ENCODE measurements around the gene SPAG16. TPM values are rescaled to one million over a fixed set of nuclear protein-coding genes. Genes with fewer than 3 reads are reported as not detected.

SPAG16 gene
- total RNA-seq, 4 donors from 2014 or later: 25.5 to 42.7 (median 27.8) TPM

DNA sequence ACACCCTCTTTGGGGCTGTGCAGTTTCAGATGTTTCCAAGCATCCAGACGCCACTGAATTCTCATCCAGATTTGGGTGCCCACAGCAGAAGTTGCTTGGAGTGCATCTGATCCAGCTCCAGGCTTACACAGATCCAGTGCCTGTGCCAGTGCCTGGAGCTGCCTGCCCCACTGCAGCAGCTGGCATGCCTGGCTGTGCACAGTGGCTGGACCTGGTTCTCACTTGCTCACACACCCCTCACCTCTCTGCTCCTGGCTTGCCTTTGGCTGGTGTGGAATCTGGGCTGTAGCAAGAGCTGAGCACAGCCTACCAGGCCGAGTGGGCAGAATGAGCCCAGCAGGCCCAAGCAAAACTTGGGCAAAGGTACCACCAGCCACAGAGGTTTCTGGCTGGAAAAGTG, 137.9 kb downstream of the SPAG16 start:
- TF ChIP-seq EP300 (IDR thresholded peaks at IDR 0.05): no peak
- no peak for TF ChIP-seq POLR2A (IDR thresholded peaks at IDR 0.05)
- H3K4me1 ChIP-seq: no peaks in the 10 kb centered on the region

DNA sequence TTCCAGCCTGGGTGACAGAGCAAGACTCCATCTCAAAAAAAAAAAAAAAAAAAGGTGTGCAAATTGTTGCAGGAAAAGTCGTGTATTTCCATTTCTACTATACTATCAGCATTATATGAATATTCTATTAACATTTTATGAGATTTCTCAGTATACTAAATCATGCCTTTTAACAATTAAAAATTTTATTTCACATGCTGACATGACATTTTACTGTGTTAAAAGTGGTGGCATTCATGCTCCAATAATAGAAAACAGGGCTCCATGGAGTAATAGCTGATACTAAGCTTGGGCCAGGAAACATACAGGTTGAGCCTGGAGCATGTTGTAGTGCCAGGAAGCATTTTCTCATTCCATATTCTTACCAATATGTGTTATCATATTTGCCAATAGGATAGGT, 141.4 kb downstream of the SPAG16 start:
- no peaks in the 10 kb centered on the region for H3K27me3 ChIP-seq
- no peak overlapping the region for H3K4me3 ChIP-seq
- no peak overlapping the region for H3K27ac ChIP-seq
- no peaks in the 10 kb centered on the region for H3K4me1 ChIP-seq
- 67 to 73% methylated on average over 1 of the region's 1 CpG for WGBS, 2 donors
- no peak for TF ChIP-seq EP300 (IDR thresholded peaks at IDR 0.05)
- TF ChIP-seq, protein P1, sequence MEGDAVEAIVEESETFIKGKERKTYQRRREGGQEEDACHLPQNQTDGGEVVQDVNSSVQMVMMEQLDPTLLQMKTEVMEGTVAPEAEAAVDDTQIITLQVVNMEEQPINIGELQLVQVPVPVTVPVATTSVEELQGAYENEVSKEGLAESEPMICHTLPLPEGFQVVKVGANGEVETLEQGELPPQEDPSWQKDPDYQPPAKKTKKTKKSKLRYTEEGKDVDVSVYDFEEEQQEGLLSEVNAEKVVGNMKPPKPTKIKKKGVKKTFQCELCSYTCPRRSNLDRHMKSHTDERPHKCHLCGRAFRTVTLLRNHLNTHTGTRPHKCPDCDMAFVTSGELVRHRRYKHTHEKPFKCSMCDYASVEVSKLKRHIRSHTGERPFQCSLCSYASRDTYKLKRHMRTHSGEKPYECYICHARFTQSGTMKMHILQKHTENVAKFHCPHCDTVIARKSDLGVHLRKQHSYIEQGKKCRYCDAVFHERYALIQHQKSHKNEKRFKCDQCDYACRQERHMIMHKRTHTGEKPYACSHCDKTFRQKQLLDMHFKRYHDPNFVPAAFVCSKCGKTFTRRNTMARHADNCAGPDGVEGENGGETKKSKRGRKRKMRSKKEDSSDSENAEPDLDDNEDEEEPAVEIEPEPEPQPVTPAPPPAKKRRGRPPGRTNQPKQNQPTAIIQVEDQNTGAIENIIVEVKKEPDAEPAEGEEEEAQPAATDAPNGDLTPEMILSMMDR (IDR thresholded peaks at IDR 0.05): no peak
- no peak for TF ChIP-seq POLR2A (IDR thresholded peaks at IDR 0.05)
- peaks cover 0 to 29% (median 6%) of the 10 kb centered on the region in 4 donors for H3K9me3 ChIP-seq
- H3K36me3 ChIP-seq: no peaks in the 10 kb centered on the region
- no peak for DNase-seq (ENCODE audit: low spot score in 2 of 2)

More for the DNA sequence above, 137.9 kb downstream of the SPAG16 start:
- no peak for DNase-seq (ENCODE audit: low spot score in 2 of 2)
- Histone ChIP-seq H3K9me3 (peaks cover 0 to 4% (median 0%) of the 10 kb centered on the region in 4 donors), H3K27ac (no peak overlapping the region), H3K4me3 (no peak overlapping the region), H3K36me3 (no peaks in the 10 kb centered on the region), H3K27me3 (no peaks in the 10 kb centered on the region)
- WGBS, 2 donors: 57 to 64% methylated on average over 1 to 2 of the region's 2 CpGs

DNA sequence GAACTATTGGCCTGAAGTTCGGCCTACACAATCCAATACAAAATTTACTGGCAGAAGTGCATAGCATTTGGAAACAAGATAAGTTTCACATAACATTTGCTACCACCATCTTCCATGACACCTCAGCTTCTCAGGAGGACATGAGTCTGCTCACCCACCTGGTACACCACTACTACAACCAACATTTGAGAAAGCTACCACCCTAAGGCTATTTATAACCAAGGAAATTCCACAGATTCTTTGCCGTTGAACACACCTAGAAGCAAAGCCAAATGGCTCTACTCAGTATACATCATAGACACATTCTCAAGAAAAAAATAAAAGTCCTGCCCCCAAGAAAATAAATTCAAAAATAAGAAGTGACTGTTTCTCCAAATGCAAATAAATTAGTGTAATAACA, 145.3 kb downstream of the SPAG16 start:
- no peak for DNase-seq (ENCODE audit: low spot score in 2 of 2)
- Histone ChIP-seq H3K9me3 (peaks cover 0 to 40% (median 10%) of the 10 kb centered on the region in 4 donors), H3K27me3 (no peaks in the 10 kb centered on the region), H3K4me3 (no peak overlapping the region), H3K4me1 (no peaks in the 10 kb centered on the region), H3K27ac (no peak overlapping the region), H3K36me3 (no peaks in the 10 kb centered on the region)
- no peak for TF ChIP-seq POLR2A (IDR thresholded peaks at IDR 0.05)
- no peak for TF ChIP-seq EP300 (IDR thresholded peaks at IDR 0.05)
- TF ChIP-seq, protein P1 (IDR thresholded peaks at IDR 0.05): no peak
- WGBS, 2 donors: 86 to 88% methylated on average over 2 of the region's 2 CpGs

DNA sequence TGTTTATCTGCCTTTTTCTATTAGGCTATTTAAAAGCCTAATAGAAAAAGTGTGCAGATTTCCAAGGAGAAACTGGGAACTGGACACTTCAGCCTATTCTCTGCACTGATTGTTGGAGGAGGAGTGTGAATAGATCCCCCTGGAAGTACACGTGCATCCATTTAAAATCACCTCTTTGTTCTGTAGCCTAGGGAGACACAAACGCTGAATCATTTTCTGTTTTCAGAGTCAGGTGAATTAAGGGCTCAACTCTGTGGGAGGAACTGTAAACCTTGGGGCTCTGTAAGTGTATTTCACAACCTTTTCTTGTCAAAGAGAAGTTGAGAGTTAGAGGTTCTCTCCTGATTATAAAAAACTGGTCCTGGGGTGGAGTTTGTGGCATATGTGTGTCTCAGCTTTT, 159.7 kb downstream of the SPAG16 start:
- 79 to 80% methylated on average over 2 of the region's 2 CpGs for WGBS, 2 donors
- no peaks in the 10 kb centered on the region for H3K36me3 ChIP-seq
- no peak overlapping the region for H3K27ac ChIP-seq

DNA sequence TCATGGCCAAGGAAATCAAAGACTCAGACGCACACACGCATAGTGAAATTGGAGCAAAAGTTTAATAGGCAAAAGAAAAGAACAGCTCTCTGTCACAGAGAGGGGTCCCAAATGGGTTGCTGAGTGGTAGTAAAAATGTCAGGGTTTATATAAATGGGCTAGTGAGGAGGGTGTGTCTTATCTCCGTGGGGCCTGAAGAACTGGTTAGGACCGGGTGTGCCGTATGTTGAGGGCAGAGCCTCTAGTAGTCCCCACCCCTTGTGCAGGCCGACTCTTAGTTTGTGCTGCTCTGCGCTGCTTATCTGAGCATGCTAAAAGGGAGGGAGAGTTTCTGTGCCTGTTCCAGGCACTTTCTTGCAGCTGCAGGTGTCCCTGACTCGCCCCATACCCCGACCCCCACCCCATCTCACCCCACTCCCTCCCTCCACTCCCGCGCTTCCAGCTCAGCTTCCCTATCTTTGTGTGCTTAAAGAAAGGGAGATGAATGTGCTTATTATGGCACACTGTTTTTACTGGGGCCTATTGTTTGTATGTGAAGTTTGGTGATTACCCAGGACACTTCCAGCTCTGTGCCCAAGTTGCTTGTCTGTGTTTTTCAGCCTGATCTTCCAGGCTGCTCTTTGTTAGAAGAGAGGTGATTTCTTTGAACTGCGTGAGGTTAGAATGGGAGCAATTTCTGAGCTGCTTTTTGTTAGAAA, 167.4 kb downstream of the SPAG16 start:
- no peak for DNase-seq (ENCODE audit: low spot score in 2 of 2)
- H3K36me3 ChIP-seq: no peaks in the 10 kb centered on the region
- no peak overlapping the region for H3K27ac ChIP-seq
- no peaks in the 10 kb centered on the region for H3K27me3 ChIP-seq
- TF ChIP-seq EP300 (IDR thresholded peaks at IDR 0.05): no peak
- no peak for TF ChIP-seq POLR2A (IDR thresholded peaks at IDR 0.05)
- TF ChIP-seq, protein P1 (IDR thresholded peaks at IDR 0.05): no peak
- H3K4me3 ChIP-seq: no peak overlapping the region
- no peaks in the 10 kb centered on the region for H3K4me1 ChIP-seq
- peaks cover 0 to 26% (median 0%) of the 10 kb centered on the region in 4 donors for H3K9me3 ChIP-seq
- WGBS, 2 donors: 32 to 35% methylated on average over 12 of the region's 12 CpGs

More for the DNA sequence above, 159.7 kb downstream of the SPAG16 start:
- H3K9me3 ChIP-seq: peaks cover 0 to 41% (median 0%) of the 10 kb centered on the region in 4 donors
- no peaks in the 10 kb centered on the region for H3K4me1 ChIP-seq
- TF ChIP-seq EP300 (IDR thresholded peaks at IDR 0.05) (no peak), POLR2A (IDR thresholded peaks at IDR 0.05) (no peak)
- TF ChIP-seq, protein P1 (IDR thresholded peaks at IDR 0.05): no peak
- H3K4me3 ChIP-seq: no peak overlapping the region
- H3K27me3 ChIP-seq: no peaks in the 10 kb centered on the region
- no peak for DNase-seq (ENCODE audit: low spot score in 2 of 2)

Measured in tibial nerve (tissue), 4 donors.